ENCODE results near the gene HGD.
A peak's percentile ranks its signal among the peaks of the same experiment; 100 is the strongest.

GRCh38 chr3:120642368-120642948, 39.6 kb downstream of the HGD start:
- TF ChIP-seq POLR2A (IDR thresholded peaks at IDR 0.05; ENCODE audit: low read length) (peak; percentile 46), GATA1 (IDR thresholded peaks at IDR 0.05; ENCODE audit: low read depth, low read length) (no peak)
